GM19397 (cell line): ENCODE data around the gene BEST2.

Experiments used
- ATAC-seq: cut with Tn5 transposase; IDR thresholded peaks from one replicate; pipeline ENCODE4 v1.9.1; 2021; ENCODE audit warnings: mild to moderate bottlenecking, moderate library complexity; ENCODE audit not compliant: unreplicated experiment

Gene BEST2

GRCh38 chr19:12785431-12786031, 33.9 kb downstream of the BEST2 start:
- no peak for ATAC-seq

- no peak for ATAC-seq
Measured at GRCh38 chr19:12786141-12786870, 34.7 kb downstream of the BEST2 start.

- no peak for ATAC-seq
Measured at GRCh38 chr19:12786952-12787351, 35.4 kb downstream of the BEST2 start.

GRCh38 chr19:12787458-12787857, 35.9 kb downstream of the BEST2 start:
- no peak for ATAC-seq

- ATAC-seq, result no peak
Measured at GRCh38 chr19:12788042-12788681, 36.6 kb downstream of the BEST2 start.

- no peak for ATAC-seq
Measured at GRCh38 chr19:12788682-12789097, 37.1 kb downstream of the BEST2 start.

GRCh38 chr19:12789098-12789903, 37.7 kb downstream of the BEST2 start:
- ATAC-seq, result no peak

- ATAC-seq, result peak; percentile 31
Measured at GRCh38 chr19:12789904-12790619, 38.5 kb downstream of the BEST2 start.

- ATAC-seq, result no peak
Measured at GRCh38 chr19:12790628-12791344, 39.2 kb downstream of the BEST2 start.

- ATAC-seq, result peak; percentile 35
Measured at GRCh38 chr19:12791345-12792050, 39.9 kb downstream of the BEST2 start, which contains the start of gene JUNB. Gene JUNB, plus strand, starts transcription at chr19:12791486. Its CDS starts 286 bp downstream, at chr19:12791772.

- no peak for ATAC-seq
Measured at GRCh38 chr19:12792051-12792852, 40.7 kb downstream of the BEST2 start.

GRCh38 chr19:12792853-12793289, 41.3 kb downstream of the BEST2 start:
- ATAC-seq, result no peak

- peak; percentile 31 for ATAC-seq
Measured at GRCh38 chr19:12793290-12794195, 42.0 kb downstream of the BEST2 start.

GRCh38 chr19:12794196-12794941, 42.8 kb downstream of the BEST2 start:
- no peak for ATAC-seq

- no peak for ATAC-seq
Measured at GRCh38 chr19:12794971-12795381, 43.4 kb downstream of the BEST2 start.
